ENCODE results near the gene USH2A.

Gene USH2A

GRCh38 chr1:215971793-215972441 lies 451.3 kb downstream of the USH2A start:
- Mint-ChIP-seq H3K27me3 (no peaks in the 10 kb centered on the region), H3K27ac (no peak overlapping the region), H3K4me3 (no peak overlapping the region), H3K36me3 (ENCODE audit: low read depth) (no peaks in the 10 kb centered on the region), H3K9me3 (no peaks in the 10 kb centered on the region), H3K4me1 (ENCODE audit: low read depth) (no peaks in the 10 kb centered on the region)
- intact Hi-C loops (cut with micrococcal nuclease): no loop called here

- Mint-ChIP-seq H3K27me3 (no peaks in the 10 kb centered on the region), H3K4me3 (no peak overlapping the region), H3K4me1 (ENCODE audit: low read depth) (no peaks in the 10 kb centered on the region), H3K27ac (no peak overlapping the region), H3K36me3 (ENCODE audit: low read depth) (no peaks in the 10 kb centered on the region), H3K9me3 (no peaks in the 10 kb centered on the region)
- intact Hi-C loops (cut with micrococcal nuclease): no loop called here
These were observed 452.8 kb downstream of the USH2A start for GRCh38 chr1:215970406-215970805.

GRCh38 chr1:215963621-215964020 lies 459.6 kb downstream of the USH2A start:
- H3K27ac Mint-ChIP-seq: no peak overlapping the region
- intact Hi-C loops (cut with micrococcal nuclease): no loop called here

GRCh38 chr1:215963040-215963439 lies 460.2 kb downstream of the USH2A start:
- intact Hi-C loops (cut with micrococcal nuclease): no loop called here
- H3K36me3 Mint-ChIP-seq (ENCODE audit: low read depth): no peaks in the 10 kb centered on the region
- H3K4me3 Mint-ChIP-seq: no peak overlapping the region
- no peaks in the 10 kb centered on the region for H3K27me3 Mint-ChIP-seq
- no peaks in the 10 kb centered on the region for H3K4me1 Mint-ChIP-seq (ENCODE audit: low read depth)
- no peak overlapping the region for H3K27ac Mint-ChIP-seq
- no peaks in the 10 kb centered on the region for H3K9me3 Mint-ChIP-seq

More at GRCh38 chr1:215963621-215964020, 459.6 kb downstream of the USH2A start:
- no peaks in the 10 kb centered on the region for H3K4me1 Mint-ChIP-seq (ENCODE audit: low read depth)
- H3K4me3 Mint-ChIP-seq: no peak overlapping the region
- H3K36me3 Mint-ChIP-seq (ENCODE audit: low read depth): no peaks in the 10 kb centered on the region
- H3K27me3 Mint-ChIP-seq: no peaks in the 10 kb centered on the region
- H3K9me3 Mint-ChIP-seq: no peaks in the 10 kb centered on the region

GRCh38 chr1:215958841-215959240 lies 464.4 kb downstream of the USH2A start:
- Mint-ChIP-seq H3K4me3 (no peak overlapping the region), H3K9me3 (no peaks in the 10 kb centered on the region), H3K27me3 (no peaks in the 10 kb centered on the region), H3K4me1 (ENCODE audit: low read depth) (no peaks in the 10 kb centered on the region), H3K36me3 (ENCODE audit: low read depth) (no peaks in the 10 kb centered on the region), H3K27ac (no peak overlapping the region)
- intact Hi-C loops (cut with micrococcal nuclease): no loop called here

GRCh38 chr1:215957663-215958062 lies 465.6 kb downstream of the USH2A start:
- H3K27ac Mint-ChIP-seq: no peak overlapping the region
- no peaks in the 10 kb centered on the region for H3K27me3 Mint-ChIP-seq
- intact Hi-C loops (cut with micrococcal nuclease): no loop called here
- H3K4me3 Mint-ChIP-seq: no peak overlapping the region
- H3K9me3 Mint-ChIP-seq: no peaks in the 10 kb centered on the region
- no peaks in the 10 kb centered on the region for H3K36me3 Mint-ChIP-seq (ENCODE audit: low read depth)
- H3K4me1 Mint-ChIP-seq (ENCODE audit: low read depth): no peaks in the 10 kb centered on the region

- Mint-ChIP-seq H3K4me1 (ENCODE audit: low read depth) (no peaks in the 10 kb centered on the region), H3K27me3 (no peaks in the 10 kb centered on the region), H3K4me3 (no peak overlapping the region), H3K36me3 (ENCODE audit: low read depth) (no peaks in the 10 kb centered on the region), H3K27ac (no peak overlapping the region), H3K9me3 (no peaks in the 10 kb centered on the region)
- intact Hi-C loops (cut with micrococcal nuclease): no loop called here
These were observed 490.7 kb downstream of the USH2A start for GRCh38 chr1:215932558-215932957.

- no peak overlapping the region for H3K27ac Mint-ChIP-seq
- intact Hi-C loops (cut with micrococcal nuclease): no loop called here
- H3K36me3 Mint-ChIP-seq (ENCODE audit: low read depth): no peaks in the 10 kb centered on the region
- no peaks in the 10 kb centered on the region for H3K9me3 Mint-ChIP-seq
- H3K27me3 Mint-ChIP-seq: no peaks in the 10 kb centered on the region
- H3K4me3 Mint-ChIP-seq: no peak overlapping the region
- H3K4me1 Mint-ChIP-seq (ENCODE audit: low read depth): no peaks in the 10 kb centered on the region
These were observed 496.6 kb downstream of the USH2A start for GRCh38 chr1:215926670-215927069.

- Mint-ChIP-seq H3K4me3 (no peak overlapping the region), H3K27me3 (no peaks in the 10 kb centered on the region), H3K9me3 (no peaks in the 10 kb centered on the region), H3K4me1 (ENCODE audit: low read depth) (no peaks in the 10 kb centered on the region), H3K36me3 (ENCODE audit: low read depth) (no peaks in the 10 kb centered on the region), H3K27ac (no peak overlapping the region)
- intact Hi-C loops (cut with micrococcal nuclease): no loop called here
These were observed 500.0 kb downstream of the USH2A start for GRCh38 chr1:215923129-215923824.

GRCh38 chr1:215911406-215911968 lies 511.8 kb downstream of the USH2A start:
- H3K9me3 Mint-ChIP-seq: no peaks in the 10 kb centered on the region
- H3K36me3 Mint-ChIP-seq (ENCODE audit: low read depth): no peaks in the 10 kb centered on the region
- H3K4me1 Mint-ChIP-seq (ENCODE audit: low read depth): no peaks in the 10 kb centered on the region
- H3K4me3 Mint-ChIP-seq: no peak overlapping the region
- intact Hi-C loops (cut with micrococcal nuclease): no loop called here
- H3K27me3 Mint-ChIP-seq: no peaks in the 10 kb centered on the region
- no peak overlapping the region for H3K27ac Mint-ChIP-seq

GRCh38 chr1:215905493-215906115 lies 517.6 kb downstream of the USH2A start:
- no peak overlapping the region for H3K27ac Mint-ChIP-seq
- H3K4me3 Mint-ChIP-seq: no peak overlapping the region
- H3K27me3 Mint-ChIP-seq: no peaks in the 10 kb centered on the region
- H3K9me3 Mint-ChIP-seq: no peaks in the 10 kb centered on the region
- intact Hi-C loops (cut with micrococcal nuclease): no loop called here
- H3K4me1 Mint-ChIP-seq (ENCODE audit: low read depth): no peaks in the 10 kb centered on the region
- no peaks in the 10 kb centered on the region for H3K36me3 Mint-ChIP-seq (ENCODE audit: low read depth)

- no peak overlapping the region for H3K27ac Mint-ChIP-seq
- intact Hi-C loops (cut with micrococcal nuclease): no loop called here
These were observed 522.6 kb downstream of the USH2A start for GRCh38 chr1:215900684-215901083.

GRCh38 chr1:215899901-215900300 lies 523.3 kb downstream of the USH2A start:
- H3K27ac Mint-ChIP-seq: no peak overlapping the region
- no peaks in the 10 kb centered on the region for H3K9me3 Mint-ChIP-seq
- H3K4me1 Mint-ChIP-seq (ENCODE audit: low read depth): no peaks in the 10 kb centered on the region
- no peaks in the 10 kb centered on the region for H3K36me3 Mint-ChIP-seq (ENCODE audit: low read depth)
- intact Hi-C loops (cut with micrococcal nuclease): no loop called here
- no peaks in the 10 kb centered on the region for H3K27me3 Mint-ChIP-seq
- H3K4me3 Mint-ChIP-seq: no peak overlapping the region

More at GRCh38 chr1:215900684-215901083, 522.6 kb downstream of the USH2A start:
- Mint-ChIP-seq H3K27me3 (no peaks in the 10 kb centered on the region), H3K9me3 (no peaks in the 10 kb centered on the region), H3K4me3 (no peak overlapping the region), H3K4me1 (ENCODE audit: low read depth) (no peaks in the 10 kb centered on the region), H3K36me3 (ENCODE audit: low read depth) (no peaks in the 10 kb centered on the region)

GRCh38 chr1:215895893-215896292 lies 527.4 kb downstream of the USH2A start:
- Mint-ChIP-seq H3K27ac (no peak overlapping the region), H3K27me3 (no peaks in the 10 kb centered on the region), H3K36me3 (ENCODE audit: low read depth) (no peaks in the 10 kb centered on the region), H3K4me3 (no peak overlapping the region), H3K9me3 (no peaks in the 10 kb centered on the region), H3K4me1 (ENCODE audit: low read depth) (no peaks in the 10 kb centered on the region)
- intact Hi-C loops (cut with micrococcal nuclease): no loop called here
